CD4-positive, alpha-beta memory T cell (primary cell): Measurements from ENCODE around the gene KIRREL3. TPM values are rescaled to one million over a fixed set of nuclear protein-coding genes. Genes with fewer than 3 reads are reported as not detected.

Experiments
- CTCF ChIA-PET: fragments of 350-600 bp; sonication (Branson Sonifier 250); formaldehyde crosslinking; loops from one replicate; lab custom pipeline; 2021; ENCODE audit warnings: inconsistent platforms; ENCODE audit not compliant: partially characterized antibody; lab: Charles Lee
- POLR2A ChIA-PET: fragments of 350-600 bp; sonication (Branson Sonifier 250); formaldehyde crosslinking; loops from one replicate; lab custom pipeline; 2021; ENCODE audit not compliant: partially characterized antibody; lab: Charles Lee
- DNase-seq, 5 donors: peaks; one replicate each; pipeline versions ENCODE4 v3.0.0 to v3.0.0-alpha.2; 2020 to 2022; ENCODE audit warnings: mixed read lengths in 1 of 5
- H3K27ac ChIP-seq: one replicate; pipeline ENCODE4 v1.7.0; 2013; ENCODE audit warnings: low read depth, low read length
- H3K27me3 ChIP-seq: 2 replicates; pipeline ENCODE4 v1.7.0; 2013; ENCODE audit warnings: mild to moderate bottlenecking, low read length, moderate library complexity; ENCODE audit not compliant: insufficient read depth
- H3K36me3 ChIP-seq: 2 replicates; pipeline ENCODE4 v1.7.0; 2013; ENCODE audit warnings: mild to moderate bottlenecking, low read length, moderate library complexity; ENCODE audit not compliant: insufficient read depth
- H3K4me1 ChIP-seq: 2 replicates; pipeline ENCODE4 v1.7.0; 2013; ENCODE audit warnings: mild to moderate bottlenecking, low read length, moderate library complexity; ENCODE audit not compliant: insufficient read depth
- H3K4me3 ChIP-seq, 2 donors: one replicate each; pipeline ENCODE4 v1.7.0; 2013; ENCODE audit warnings: low read length in 2 of 2, mild to moderate bottlenecking in 1 of 2
- H3K9me3 ChIP-seq, 2 donors: one replicate each; pipeline ENCODE4 v1.7.0; 2013; ENCODE audit warnings: low read length in 2 of 2, control low read depth in 1 of 2; ENCODE audit not compliant: control insufficient read depth in 1 of 2
- H3K27ac Mint-ChIP-seq, 7 donors: one replicate each; pipeline ENCODE4 v1.8.0; 2020 to 2021; ENCODE audit warnings: mixed read lengths in 7 of 7, mild to moderate bottlenecking in 6 of 7, inconsistent platforms in 3 of 7, moderate library complexity in 3 of 7
- H3K27me3 Mint-ChIP-seq, 2 donors: one replicate each; pipeline ENCODE4 v1.8.0; 2020 to 2021; ENCODE audit warnings: mixed read lengths in 2 of 2
- H3K36me3 Mint-ChIP-seq, 2 donors: one replicate each; pipeline ENCODE4 v1.8.0; 2020 to 2021; ENCODE audit warnings: mixed read lengths in 2 of 2, inconsistent platforms in 1 of 2, mild to moderate bottlenecking in 1 of 2
- H3K4me1 Mint-ChIP-seq, 4 donors: one replicate each; pipeline ENCODE4 v1.8.0; 2020 to 2021; ENCODE audit warnings: mixed read lengths in 4 of 4, mild to moderate bottlenecking in 1 of 4
- H3K4me3 Mint-ChIP-seq, 8 donors: one replicate each; pipeline ENCODE4 v1.8.0; 2020 to 2021; ENCODE audit warnings: mixed read lengths in 8 of 8, mild to moderate bottlenecking in 7 of 8, moderate library complexity in 6 of 8, inconsistent platforms in 3 of 8
- H3K9me3 Mint-ChIP-seq, 8 donors: one replicate each; pipeline ENCODE4 v1.8.0; 2020 to 2021; ENCODE audit warnings: mixed read lengths in 8 of 8, mild to moderate bottlenecking in 5 of 8, inconsistent platforms in 3 of 8, moderate library complexity in 1 of 8
- intact Hi-C: fragments of 100-400 bp; cut with micrococcal nuclease; formaldehyde crosslinking; loops from one replicate; pipeline ENCODE4 v1.15.1; 2023
- polyA plus RNA-seq, 2 donors: library from polyadenylated mRNA; unstranded; fragments of 300-500 nt; fragmentation: Illumina TruSeq; gene quantifications; one replicate each; pipeline ENCODE4 v1.2.3, GENCODE V29; 2021
- total RNA-seq, 2 experiments: library from RNA; stranded (reverse); gene quantifications; one replicate each; pipeline ENCODE4 v1.2.3, GENCODE V29; 2021

The KIRREL3 gene
- total and polyA plus RNA-seq, 4 experiments from 2014 or later, result not detected

GRCh38 chr11:126408496-126408895 is 592.1 kb downstream of the KIRREL3 start:
- Mint-ChIP-seq H3K27me3 (no peaks in the 10 kb centered on the region), H3K36me3 (peaks cover 10 to 19% of the 10 kb centered on the region in 2 donors), H3K9me3 (no peaks in the 10 kb centered on the region), H3K4me1 (peaks cover 0 to 2% (median 0%) of the 10 kb centered on the region in 4 donors), H3K27ac (no peak overlapping the region), H3K4me3 (no peak overlapping the region)
- CTCF ChIA-PET, result no interaction called here
- H3K27me3 ChIP-seq, result no peaks in the 10 kb centered on the region
- no peaks in the 10 kb centered on the region for H3K4me1 ChIP-seq
- H3K36me3 ChIP-seq, result no peaks in the 10 kb centered on the region
- POLR2A ChIA-PET, result no interaction called here
- intact Hi-C loops, result no loop called here
- no peak for DNase-seq
- no peaks in the 10 kb centered on the region for H3K9me3 ChIP-seq
- H3K4me3 ChIP-seq, result no peak overlapping the region
- H3K27ac ChIP-seq, result no peak overlapping the region

GRCh38 chr11:126407682-126408288 is 592.8 kb downstream of the KIRREL3 start:
- H3K27me3 ChIP-seq, result no peaks in the 10 kb centered on the region
- H3K4me1 ChIP-seq, result no peaks in the 10 kb centered on the region
- ChIA-PET POLR2A (no interaction called here), CTCF (no interaction called here)
- no peak overlapping the region for H3K4me3 ChIP-seq
- intact Hi-C loops, result no loop called here
- H3K9me3 ChIP-seq, result no peaks in the 10 kb centered on the region
- peaks cover 0 to 2% (median 0%) of the 10 kb centered on the region in 4 donors for H3K4me1 Mint-ChIP-seq
- H3K36me3 Mint-ChIP-seq, result peaks cover 10 to 19% of the 10 kb centered on the region in 2 donors
- H3K9me3 Mint-ChIP-seq, result no peaks in the 10 kb centered on the region
- H3K36me3 ChIP-seq, result no peaks in the 10 kb centered on the region
- no peak overlapping the region for H3K27ac ChIP-seq
- H3K4me3 Mint-ChIP-seq, result no peak overlapping the region
- DNase-seq, result no peak
- no peak overlapping the region for H3K27ac Mint-ChIP-seq
- H3K27me3 Mint-ChIP-seq, result no peaks in the 10 kb centered on the region

- H3K27me3 ChIP-seq, result no peaks in the 10 kb centered on the region
- ChIA-PET POLR2A (no interaction called here), CTCF (no interaction called here)
- no peak for DNase-seq
- H3K9me3 Mint-ChIP-seq, result no peaks in the 10 kb centered on the region
- H3K36me3 Mint-ChIP-seq, result peaks cover 10 to 18% of the 10 kb centered on the region in 2 donors
- H3K36me3 ChIP-seq, result no peaks in the 10 kb centered on the region
- no peak overlapping the region for H3K27ac ChIP-seq
- no peak overlapping the region for H3K4me3 ChIP-seq
- H3K27ac Mint-ChIP-seq, result peak overlapping the region in 1 of 7 donors; percentile 68
- no peaks in the 10 kb centered on the region for H3K4me1 ChIP-seq
- peaks cover 0 to 2% (median 0%) of the 10 kb centered on the region in 4 donors for H3K4me1 Mint-ChIP-seq
- no peaks in the 10 kb centered on the region for H3K9me3 ChIP-seq
- intact Hi-C loops, result no loop called here
- H3K4me3 Mint-ChIP-seq, result no peak overlapping the region
- H3K27me3 Mint-ChIP-seq, result no peaks in the 10 kb centered on the region
Measured at GRCh38 chr11:126407101-126407521, 593.5 kb downstream of the KIRREL3 start.

- H3K4me1 ChIP-seq, result no peaks in the 10 kb centered on the region
- Mint-ChIP-seq H3K27ac (no peak overlapping the region), H3K27me3 (no peaks in the 10 kb centered on the region), H3K9me3 (no peaks in the 10 kb centered on the region), H3K36me3 (peaks cover 10 to 14% of the 10 kb centered on the region in 2 donors), H3K4me3 (no peak overlapping the region), H3K4me1 (peaks cover 0 to 2% (median 0%) of the 10 kb centered on the region in 4 donors)
- DNase-seq, result no peak
- CTCF ChIA-PET, result no interaction called here
- no peak overlapping the region for H3K4me3 ChIP-seq
- H3K36me3 ChIP-seq, result no peaks in the 10 kb centered on the region
- intact Hi-C loops, result no loop called here
- no peaks in the 10 kb centered on the region for H3K9me3 ChIP-seq
- POLR2A ChIA-PET, result no interaction called here
- H3K27me3 ChIP-seq, result no peaks in the 10 kb centered on the region
- H3K27ac ChIP-seq, result no peak overlapping the region
Measured at GRCh38 chr11:126406368-126406767, 594.2 kb downstream of the KIRREL3 start.

- DNase-seq, result no peak
- no peaks in the 10 kb centered on the region for H3K27me3 Mint-ChIP-seq
- H3K4me1 Mint-ChIP-seq, result peaks cover 0 to 2% (median 0%) of the 10 kb centered on the region in 4 donors
- Histone ChIP-seq H3K9me3 (no peaks in the 10 kb centered on the region), H3K36me3 (no peaks in the 10 kb centered on the region), H3K27me3 (no peaks in the 10 kb centered on the region), H3K4me1 (no peaks in the 10 kb centered on the region), H3K27ac (no peak overlapping the region), H3K4me3 (no peak overlapping the region)
- peaks cover 10 to 14% of the 10 kb centered on the region in 2 donors for H3K36me3 Mint-ChIP-seq
- H3K4me3 Mint-ChIP-seq, result no peak overlapping the region
- CTCF ChIA-PET, result no interaction called here
- POLR2A ChIA-PET, result no interaction called here
- no peaks in the 10 kb centered on the region for H3K9me3 Mint-ChIP-seq
- H3K27ac Mint-ChIP-seq, result no peak overlapping the region
- intact Hi-C loops, result no loop called here
Measured at GRCh38 chr11:126405906-126406305, 594.7 kb downstream of the KIRREL3 start.

GRCh38 chr11:126405374-126405773 is 595.2 kb downstream of the KIRREL3 start:
- ChIA-PET POLR2A (no interaction called here), CTCF (no interaction called here)
- no peak overlapping the region for H3K4me3 Mint-ChIP-seq
- no peaks in the 10 kb centered on the region for H3K27me3 Mint-ChIP-seq
- peaks cover 6 to 10% of the 10 kb centered on the region in 2 donors for H3K36me3 Mint-ChIP-seq
- no peak for DNase-seq
- intact Hi-C loops, result no loop called here
- no peaks in the 10 kb centered on the region for H3K9me3 Mint-ChIP-seq
- Histone ChIP-seq H3K9me3 (no peaks in the 10 kb centered on the region), H3K27me3 (no peaks in the 10 kb centered on the region), H3K27ac (no peak overlapping the region), H3K4me3 (no peak overlapping the region), H3K36me3 (no peaks in the 10 kb centered on the region), H3K4me1 (no peaks in the 10 kb centered on the region)
- peaks cover 0 to 2% (median 0%) of the 10 kb centered on the region in 4 donors for H3K4me1 Mint-ChIP-seq
- H3K27ac Mint-ChIP-seq, result no peak overlapping the region

GRCh38 chr11:126404367-126404766 is 596.2 kb downstream of the KIRREL3 start:
- ChIA-PET POLR2A (no interaction called here), CTCF (no interaction called here)
- no peak for DNase-seq
- no peak overlapping the region for H3K27ac ChIP-seq
- Mint-ChIP-seq H3K4me1 (no peaks in the 10 kb centered on the region), H3K4me3 (no peak overlapping the region), H3K27ac (peak overlapping the region in 1 of 7 donors; percentile 29), H3K9me3 (peaks cover 0 to 2% (median 0%) of the 10 kb centered on the region in 8 donors), H3K27me3 (no peaks in the 10 kb centered on the region), H3K36me3 (peaks cover 6 to 8% of the 10 kb centered on the region in 2 donors)
- no peaks in the 10 kb centered on the region for H3K36me3 ChIP-seq
- intact Hi-C loops, result no loop called here
- no peak overlapping the region for H3K4me3 ChIP-seq
- H3K27me3 ChIP-seq, result no peaks in the 10 kb centered on the region
- H3K9me3 ChIP-seq, result no peaks in the 10 kb centered on the region
- H3K4me1 ChIP-seq, result no peaks in the 10 kb centered on the region
